DLD1 (cell line): ENCODE measurements around the gene CIAO3.
"Not testable (repeated sequence)": the region's sequence is repeated elsewhere in the genome, so short reads cannot be mapped to it uniquely, and the experiment has no call there.

Experiments
- in situ Hi-C: cut with HindIII; loops from 2 replicates; pipeline ENCODE4 v1.10.0; 2017; ENCODE audit warnings: low sequenced_read_pairs

CIAO3 gene

DNA sequence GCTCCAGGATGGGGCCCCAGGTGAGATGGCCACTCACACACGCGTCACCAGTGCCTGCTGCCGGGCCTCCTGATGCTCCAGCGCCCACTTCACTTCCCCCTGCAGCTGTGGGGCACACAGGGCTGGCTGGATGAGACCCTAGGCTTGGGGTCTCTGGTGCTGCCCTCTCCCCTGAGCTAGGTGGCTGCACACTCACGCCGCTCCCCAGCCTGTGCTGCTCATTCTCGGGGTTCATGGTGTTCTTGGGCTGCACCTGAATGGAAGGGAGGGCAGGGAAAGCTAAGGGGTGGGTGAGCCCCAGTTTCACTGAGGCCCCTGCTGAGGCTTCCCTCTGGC lies 15.8 kb downstream of the CIAO3 start:
- in situ Hi-C loops: no loop called here

GRCh38 chr16:724188-725040 lies 16.4 kb downstream of the CIAO3 start:
- in situ Hi-C loops: no loop called here

GRCh38 chr16:723695-724094 lies 17.1 kb downstream of the CIAO3 start:
- in situ Hi-C loops: no loop called here

DNA sequence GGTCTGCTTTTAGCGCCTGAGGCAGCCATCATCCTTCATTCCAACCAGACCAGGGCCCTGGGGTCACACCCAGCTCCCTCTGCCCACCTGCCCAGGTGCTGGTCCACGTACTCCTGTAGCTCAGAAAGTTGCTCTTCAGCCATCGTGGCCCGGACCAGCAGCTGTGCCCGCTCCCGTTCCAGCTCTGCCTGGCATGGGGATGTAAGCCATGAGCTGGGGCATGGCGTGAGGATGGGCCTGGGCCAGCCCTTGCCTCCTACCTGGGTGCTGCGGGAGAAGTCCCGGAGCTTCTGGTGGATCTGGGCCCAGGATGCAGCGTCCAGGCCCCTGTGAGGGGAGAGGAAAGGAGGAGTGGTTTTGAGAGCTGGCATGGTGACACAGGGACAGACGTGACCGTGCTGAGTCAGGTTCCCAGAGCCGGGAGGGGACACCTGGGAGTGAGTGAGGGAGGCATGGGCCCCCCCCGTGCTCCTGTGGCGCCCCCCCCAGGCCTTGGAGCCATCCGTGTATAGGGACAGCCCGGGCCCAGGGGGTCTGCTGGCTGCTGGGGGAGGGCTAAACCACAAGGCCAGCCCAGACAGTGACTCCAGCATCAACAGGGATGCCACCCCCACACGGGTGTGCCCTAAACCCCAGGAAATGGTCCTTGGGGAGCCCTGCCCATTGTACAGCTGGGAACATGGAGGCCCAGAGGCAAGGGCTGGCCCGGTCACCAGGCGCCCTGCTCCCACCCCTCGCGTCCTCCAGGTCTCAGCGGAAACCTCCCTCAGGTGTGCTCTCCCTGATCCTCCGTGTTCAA lies 17.8 kb downstream of the CIAO3 start:
- in situ Hi-C loops: no loop called here

- in situ Hi-C loops: no loop called here
Observed at GRCh38 chr16:721765-722540, 18.8 kb downstream of the CIAO3 start.

GRCh38 chr16:720990-721764 lies 19.6 kb downstream of the CIAO3 start, which contains the start of gene ANTKMT:
ANTKMT (plus strand) TSS chr16:721146; CDS start chr16:721275, 129 bp downstream.
- in situ Hi-C loops: no loop called here

GRCh38 chr16:720447-720989 lies 20.3 kb downstream of the CIAO3 start:
- in situ Hi-C loops: no loop called here

DNA sequence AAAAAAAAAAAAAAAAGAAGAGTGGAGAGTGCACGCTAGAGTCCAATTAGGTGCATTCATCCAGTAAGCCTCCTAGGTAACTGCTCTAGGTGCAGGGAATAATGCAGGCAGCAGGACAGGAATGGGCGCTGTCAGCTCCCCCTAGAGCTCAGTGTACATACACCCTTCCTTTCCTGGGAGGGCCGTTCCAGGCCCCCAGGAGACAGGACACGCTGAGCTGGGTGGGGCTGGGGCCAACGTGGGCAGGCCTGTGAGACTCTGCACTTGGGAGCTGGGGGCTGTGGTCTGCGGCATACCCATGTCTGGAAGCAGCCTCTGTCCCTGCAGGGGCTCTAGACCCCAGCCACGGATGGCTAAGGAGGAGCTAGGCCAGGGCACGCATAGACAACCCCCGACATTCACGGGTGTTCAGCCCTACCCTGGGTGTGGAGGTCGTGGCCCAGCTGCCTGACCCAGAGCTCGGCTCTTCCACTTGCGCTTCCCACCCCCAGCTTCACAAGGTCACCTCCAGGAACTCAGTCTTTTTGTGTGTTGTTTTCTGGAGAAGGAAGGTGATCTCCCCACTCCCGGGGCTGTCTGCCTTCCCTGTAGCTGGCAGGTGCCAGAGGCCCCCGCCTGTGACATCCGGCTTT lies 20.9 kb downstream of the CIAO3 start:
- in situ Hi-C loops: no loop called here

GRCh38 chr16:718922-719321 lies 21.9 kb downstream of the CIAO3 start:
- in situ Hi-C loops: no loop called here

DNA sequence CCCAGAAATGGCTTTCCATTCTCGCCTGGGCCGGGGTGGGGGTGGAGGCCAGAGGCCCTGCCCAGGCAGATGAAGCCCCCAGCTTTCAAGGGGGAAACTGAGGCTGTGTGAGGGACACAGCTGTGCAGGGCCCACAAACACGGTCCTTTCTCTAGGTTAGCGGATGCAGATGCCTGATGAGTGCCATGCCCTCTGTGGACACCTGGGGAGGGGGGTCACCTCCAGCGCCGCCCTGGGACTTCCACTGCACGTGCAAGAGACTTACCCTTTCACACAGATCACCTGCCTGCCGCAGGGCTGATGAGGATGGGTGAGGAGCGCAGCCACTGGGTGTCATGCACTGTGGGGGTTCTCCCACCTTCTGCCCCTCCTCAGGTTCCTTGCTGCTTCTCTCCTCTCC lies 22.4 kb downstream of the CIAO3 start:
- in situ Hi-C loops: no loop called here

- in situ Hi-C loops: no loop called here
Observed at GRCh38 chr16:717450-718245, 23.1 kb downstream of the CIAO3 start.

- in situ Hi-C loops: no loop called here
Observed at GRCh38 chr16:716768-717325, 23.9 kb downstream of the CIAO3 start.

GRCh38 chr16:716200-716568 lies 24.6 kb downstream of the CIAO3 start:
- in situ Hi-C loops: no loop called here

DNA sequence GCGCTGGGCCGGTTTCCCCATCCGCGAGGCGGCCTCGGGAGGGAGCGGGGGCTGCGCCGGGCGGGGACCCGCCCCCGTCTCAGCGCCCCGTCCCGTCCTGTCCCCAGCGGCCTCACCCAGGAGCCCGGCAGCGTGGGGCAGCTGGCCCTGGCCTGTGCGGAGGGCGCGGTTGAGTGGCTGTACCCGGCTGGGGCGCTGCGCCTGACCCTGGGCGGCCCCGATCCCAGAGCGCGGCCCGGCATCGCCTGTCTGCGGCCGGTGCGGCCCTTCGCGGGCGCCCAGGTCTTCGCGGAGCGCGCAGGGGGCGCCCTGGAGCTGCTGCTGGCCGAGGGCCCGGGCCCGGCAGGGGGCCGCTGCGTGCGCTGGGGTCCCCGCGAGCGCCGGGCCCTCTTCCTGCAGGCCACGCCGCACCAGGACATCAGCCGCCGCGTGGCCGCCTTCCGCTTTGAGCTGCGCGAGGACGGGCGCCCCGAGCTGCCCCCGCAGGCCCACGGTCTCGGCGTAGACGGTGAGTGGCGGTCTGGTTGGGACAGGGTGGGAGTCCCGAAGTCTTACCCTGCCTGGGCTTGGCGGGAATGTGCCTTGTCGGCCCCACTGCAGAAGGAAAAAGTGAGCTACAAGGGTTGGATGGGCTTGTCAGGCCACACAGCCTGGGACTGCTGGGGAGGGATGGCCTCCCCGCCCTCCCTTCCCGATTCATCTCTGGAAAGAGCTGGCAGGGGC lies 25.2 kb downstream of the CIAO3 start:
- in situ Hi-C loops: no loop called here

- in situ Hi-C loops: no loop called here
Observed at GRCh38 chr16:714558-715476, 26.0 kb downstream of the CIAO3 start, which contains the start of gene METRN. METRN (plus strand) TSS chr16:715118; CDS start chr16:715290, 172 bp downstream.

DNA sequence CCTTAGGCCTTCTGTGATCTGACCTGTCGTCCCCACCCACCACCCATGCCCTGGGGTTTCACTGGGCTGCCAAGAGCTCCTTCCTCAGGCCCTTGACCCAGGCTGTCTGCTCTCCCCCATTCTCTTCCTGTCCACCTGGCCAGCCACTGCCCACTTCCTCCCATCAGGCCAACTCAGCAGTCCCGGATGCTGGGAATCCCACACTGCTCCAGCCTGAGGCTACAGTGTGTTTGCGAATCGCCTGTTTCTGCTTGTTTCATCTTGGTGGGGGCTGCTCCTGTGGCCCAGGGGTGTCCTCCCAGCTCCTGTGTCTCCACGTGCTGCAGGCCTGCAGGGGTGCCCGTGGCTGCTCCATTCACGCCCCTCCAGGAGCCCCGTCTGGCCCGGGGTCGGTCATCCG lies 26.7 kb downstream of the CIAO3 start:
- in situ Hi-C loops: no loop called here

DNA sequence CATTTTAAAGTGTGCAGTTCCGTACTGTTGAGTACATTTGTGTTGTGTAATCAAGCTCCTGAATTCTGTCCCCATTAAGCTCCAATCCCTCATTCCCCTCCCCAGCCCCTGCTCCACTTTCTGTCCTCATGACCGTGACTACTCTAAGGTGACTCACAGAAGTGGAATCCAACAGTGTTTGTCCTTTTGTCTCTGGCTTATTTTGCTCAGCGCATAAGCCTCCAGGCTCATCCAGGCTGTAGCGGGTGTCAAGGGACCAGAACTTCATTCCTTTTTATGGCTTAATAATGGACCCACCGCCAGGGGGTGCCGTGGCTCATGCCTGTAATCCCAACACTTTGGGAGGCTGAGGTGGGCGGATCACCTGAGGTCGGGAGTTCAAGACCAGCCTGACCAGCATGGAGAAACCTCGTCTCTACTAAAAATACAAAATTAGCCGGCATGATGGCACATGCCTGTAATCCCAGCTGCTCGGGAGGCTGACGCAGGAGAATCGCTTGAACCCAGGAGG lies 28.0 kb downstream of the CIAO3 start:
- in situ Hi-C loops: not testable (repeated sequence)
